ENCODE measurements around the gene VIPR2.
A peak's percentile ranks its signal among the peaks of the same experiment; 100 is the strongest.

Gene VIPR2

GRCh38 chr7:159027789-159028507 lies 116.7 kb downstream of the VIPR2 start:
- peaks cover 29% of the 10 kb centered on the region for H3K27me3 Mint-ChIP-seq

GRCh38 chr7:159027056-159027788 lies 117.4 kb downstream of the VIPR2 start:
- DNase-seq: no peak
- H3K36me3 Mint-ChIP-seq (ENCODE audit: low read depth): no peaks in the 10 kb centered on the region

More at GRCh38 chr7:159027789-159028507, 116.7 kb downstream of the VIPR2 start:
- DNase-seq (no peak), ATAC-seq (no peak)
- Mint-ChIP-seq H3K36me3 (ENCODE audit: low read depth) (no peaks in the 10 kb centered on the region), H3K4me1 (peaks cover 4% of the 10 kb centered on the region), H3K27ac (no peak overlapping the region), H3K4me3 (no peak overlapping the region), H3K9me3 (no peaks in the 10 kb centered on the region)

GRCh38 chr7:159026271-159027055 lies 118.2 kb downstream of the VIPR2 start:
- ATAC-seq: no peak
- H3K4me3 Mint-ChIP-seq: no peak overlapping the region
- H3K27me3 Mint-ChIP-seq: peaks cover 26% of the 10 kb centered on the region
- H3K4me1 Mint-ChIP-seq: peaks cover 10% of the 10 kb centered on the region
- H3K9me3 Mint-ChIP-seq: no peaks in the 10 kb centered on the region
- H3K36me3 Mint-ChIP-seq (ENCODE audit: low read depth): no peaks in the 10 kb centered on the region
- no peak overlapping the region for H3K27ac Mint-ChIP-seq
- peak; percentile 13 for DNase-seq

More at GRCh38 chr7:159027056-159027788, 117.4 kb downstream of the VIPR2 start:
- no peak for ATAC-seq
- Mint-ChIP-seq H3K9me3 (no peaks in the 10 kb centered on the region), H3K4me1 (peaks cover 10% of the 10 kb centered on the region), H3K27me3 (peaks cover 30% of the 10 kb centered on the region), H3K4me3 (no peak overlapping the region), H3K27ac (no peak overlapping the region)

- Mint-ChIP-seq H3K9me3 (no peaks in the 10 kb centered on the region), H3K27ac (no peak overlapping the region), H3K4me1 (peaks cover 8% of the 10 kb centered on the region), H3K4me3 (no peak overlapping the region), H3K27me3 (peaks cover 19% of the 10 kb centered on the region), H3K36me3 (ENCODE audit: low read depth) (no peaks in the 10 kb centered on the region)
- DNase-seq (no peak), ATAC-seq (no peak)
Measured at GRCh38 chr7:159025161-159025779, 119.4 kb downstream of the VIPR2 start.

GRCh38 chr7:159024280-159024951 lies 120.3 kb downstream of the VIPR2 start:
- no peaks in the 10 kb centered on the region for H3K36me3 Mint-ChIP-seq (ENCODE audit: low read depth)
- peaks cover 16% of the 10 kb centered on the region for H3K27me3 Mint-ChIP-seq
- peaks cover 9% of the 10 kb centered on the region for H3K4me1 Mint-ChIP-seq
- DNase-seq (no peak), ATAC-seq (no peak)
- H3K27ac Mint-ChIP-seq: no peak overlapping the region
- no peak overlapping the region for H3K4me3 Mint-ChIP-seq
- no peaks in the 10 kb centered on the region for H3K9me3 Mint-ChIP-seq

GRCh38 chr7:159023746-159024145 lies 120.9 kb downstream of the VIPR2 start:
- no peaks in the 10 kb centered on the region for H3K36me3 Mint-ChIP-seq (ENCODE audit: low read depth)
- ATAC-seq (no peak), DNase-seq (no peak)
- H3K9me3 Mint-ChIP-seq: no peaks in the 10 kb centered on the region
- peaks cover 15% of the 10 kb centered on the region for H3K4me1 Mint-ChIP-seq
- H3K27ac Mint-ChIP-seq: no peak overlapping the region
- H3K27me3 Mint-ChIP-seq: peaks cover 20% of the 10 kb centered on the region
- H3K4me3 Mint-ChIP-seq: no peak overlapping the region

GRCh38 chr7:159023206-159023605 lies 121.5 kb downstream of the VIPR2 start:
- Mint-ChIP-seq H3K27ac (no peak overlapping the region), H3K27me3 (peaks cover 20% of the 10 kb centered on the region), H3K4me3 (no peak overlapping the region), H3K4me1 (peaks cover 16% of the 10 kb centered on the region), H3K9me3 (no peaks in the 10 kb centered on the region), H3K36me3 (ENCODE audit: low read depth) (no peaks in the 10 kb centered on the region)
- DNase-seq (no peak), ATAC-seq (no peak)

GRCh38 chr7:159022238-159022993 lies 122.3 kb downstream of the VIPR2 start:
- no peak overlapping the region for H3K4me3 Mint-ChIP-seq
- H3K27ac Mint-ChIP-seq: no peak overlapping the region
- H3K36me3 Mint-ChIP-seq (ENCODE audit: low read depth): no peaks in the 10 kb centered on the region
- DNase-seq: no peak
- no peak for ATAC-seq
- H3K27me3 Mint-ChIP-seq: peaks cover 20% of the 10 kb centered on the region
- H3K4me1 Mint-ChIP-seq: peaks cover 20% of the 10 kb centered on the region
- no peaks in the 10 kb centered on the region for H3K9me3 Mint-ChIP-seq

- Mint-ChIP-seq H3K36me3 (ENCODE audit: low read depth) (no peaks in the 10 kb centered on the region), H3K27ac (no peak overlapping the region), H3K27me3 (peaks cover 13% of the 10 kb centered on the region), H3K4me1 (peaks cover 21% of the 10 kb centered on the region), H3K4me3 (no peak overlapping the region), H3K9me3 (no peaks in the 10 kb centered on the region)
- DNase-seq (no peak), ATAC-seq (no peak)
Measured at GRCh38 chr7:159020987-159021386, 123.7 kb downstream of the VIPR2 start.

GRCh38 chr7:159019111-159019510 lies 125.6 kb downstream of the VIPR2 start:
- Mint-ChIP-seq H3K27me3 (peaks cover 9% of the 10 kb centered on the region), H3K4me1 (peaks cover 21% of the 10 kb centered on the region), H3K27ac (peak overlapping the region; percentile 35), H3K4me3 (no peak overlapping the region), H3K36me3 (ENCODE audit: low read depth) (no peaks in the 10 kb centered on the region), H3K9me3 (no peaks in the 10 kb centered on the region)
- ATAC-seq (no peak), DNase-seq (no peak)

GRCh38 chr7:159017741-159018140 lies 126.9 kb downstream of the VIPR2 start:
- Mint-ChIP-seq H3K4me3 (no peak overlapping the region), H3K27me3 (peaks cover 5% of the 10 kb centered on the region), H3K9me3 (no peaks in the 10 kb centered on the region), H3K27ac (no peak overlapping the region), H3K36me3 (ENCODE audit: low read depth) (no peaks in the 10 kb centered on the region), H3K4me1 (peaks cover 19% of the 10 kb centered on the region)
- ATAC-seq (peak; percentile 98), DNase-seq (no peak)

- no peaks in the 10 kb centered on the region for H3K36me3 Mint-ChIP-seq (ENCODE audit: low read depth)
- peaks cover 16% of the 10 kb centered on the region for H3K4me1 Mint-ChIP-seq
- H3K27ac Mint-ChIP-seq: no peak overlapping the region
Measured at GRCh38 chr7:159017210-159017609, 127.5 kb downstream of the VIPR2 start.

GRCh38 chr7:159016591-159016990 lies 128.1 kb downstream of the VIPR2 start:
- Mint-ChIP-seq H3K4me3 (no peak overlapping the region), H3K27ac (no peak overlapping the region), H3K4me1 (peaks cover 16% of the 10 kb centered on the region), H3K27me3 (peaks cover 5% of the 10 kb centered on the region), H3K36me3 (ENCODE audit: low read depth) (no peaks in the 10 kb centered on the region), H3K9me3 (no peaks in the 10 kb centered on the region)
- ATAC-seq (no peak), DNase-seq (no peak)

More at GRCh38 chr7:159017210-159017609, 127.5 kb downstream of the VIPR2 start:
- no peak for ATAC-seq
- DNase-seq: no peak
- Mint-ChIP-seq H3K9me3 (no peaks in the 10 kb centered on the region), H3K4me3 (no peak overlapping the region), H3K27me3 (peaks cover 5% of the 10 kb centered on the region)
